GM12872 (cell line): ENCODE measurements around the gene TMEM151B.

Experiments used
- CTCF ChIP-seq: IDR thresholded peaks from 3 replicates; pipeline ENCODE4 v1.5.1; 2011; ENCODE audit warnings: low read depth, mild to moderate bottlenecking, low read length, moderate library complexity; ENCODE audit not compliant: insufficient read depth

The TMEM151B gene

GRCh38 chr6:44298864-44299263 is 28.6 kb downstream of the TMEM151B start:
- TF ChIP-seq CTCF = no peak

- TF ChIP-seq CTCF = no peak
Observed at GRCh38 chr6:44300292-44300823, 30.1 kb downstream of the TMEM151B start.

GRCh38 chr6:44301106-44301505 is 30.9 kb downstream of the TMEM151B start:
- TF ChIP-seq CTCF = no peak

GRCh38 chr6:44301782-44302564 is 31.7 kb downstream of the TMEM151B start:
- TF ChIP-seq CTCF = no peak

GRCh38 chr6:44302856-44303255 is 32.6 kb downstream of the TMEM151B start:
- no peak for TF ChIP-seq CTCF

- TF ChIP-seq CTCF = no peak
Observed at GRCh38 chr6:44303842-44304241, 33.6 kb downstream of the TMEM151B start.

GRCh38 chr6:44304282-44305199 is 34.3 kb downstream of the TMEM151B start:
- TF ChIP-seq CTCF = peak; percentile 92
